ENCODE results near the gene ARPC5L.

GRCh38 chr9:124878021-124878420, 16.1 kb downstream of the ARPC5L start:
- TF ChIP-seq EZH2phosphoT487 (IDR thresholded peaks at IDR 0.05; ENCODE audit: borderline replicate concordance, low read length) (no peak), CTCF (conservative IDR thresholded peaks at IDR 0.05; ENCODE audit: low read depth, low read length) (no peak)

All from PC-3 (cell line).